ENCODE data around the gene SNX20. TPM values are rescaled to one million over a fixed set of nuclear protein-coding genes. Genes with fewer than 3 reads are reported as not detected.

The SNX20 gene
- total and polyA plus RNA-seq, 2 of the 13 experiments (the other 11 are each of a cell fraction or from before 2014, with no cell fraction given) = not detected

GRCh38 chr16:50709980-50710379, 28.9 kb upstream of the SNX20 start:
- 42% methylated on average over 5 of the region's 5 CpGs for WGBS (ENCODE audit: low lambda C conversion rate)
- ChIA-PET CTCF (ENCODE audit: low intra/inter-chr PET ratio, low total read pairs) (no interaction called here), POLR2A (no interaction called here)
- H3K4me1 ChIP-seq (ENCODE audit: insufficient read depth, low read length) = peaks cover 10% of the 10 kb centered on the region
- H3K79me2 ChIP-seq (ENCODE audit: insufficient read depth, low read length) = no peaks in the 10 kb centered on the region
- H3K27me3 ChIP-seq (ENCODE audit: control insufficient read depth in 1 of 2, insufficient read depth in 2 of 2, low read length in 2 of 2) = peaks cover 0 to 20% of the 10 kb centered on the region in 2 experiments; a peak in 2 of 5 replicates
- H3K36me3 ChIP-seq (replicated peaks in 1 of 2; ENCODE audit: control insufficient read depth in 1 of 2, insufficient read depth in 2 of 2, low read length in 2 of 2) = no peaks in the 10 kb centered on the region
- no peaks in the 10 kb centered on the region for H4K20me1 ChIP-seq (ENCODE audit: insufficient read depth, low read length)
- no peak for DNase-seq (ENCODE audit: low spot score)
- intact Hi-C loops (cut with micrococcal nuclease; ENCODE audit: unreplicated experiment) (no loop called here), in situ Hi-C loops (cut with HindIII; ENCODE audit: extremely low pct_ligation_motif_present, low pct_unique_long_range_greater_than_20kb) (no loop called here)
- H2AFZ ChIP-seq (ENCODE audit: low read length) = no peak overlapping the region
- BruUV-seq (replicated peaks) = no TSS peak
- H3K27ac ChIP-seq (ENCODE audit: extremely low read length, insufficient read depth, low read length) = no peak overlapping the region
- ATAC-seq = no peak
- no peak overlapping the region for H3K4me3 ChIP-seq (replicated peaks in 1 of 3; ENCODE audit: insufficient read depth in 1 of 3, low read depth in 2 of 3, low read length in 3 of 3)
- FAIRE-seq = no peak
- H3K9me3 ChIP-seq (ENCODE audit: low read length) = peaks cover 8% of the 10 kb centered on the region
- no peak overlapping the region for H3K4me2 ChIP-seq (ENCODE audit: low read depth, low read length)
- no peak overlapping the region for H3K9ac ChIP-seq (ENCODE audit: insufficient read depth, low read depth, low read length)
- TF ChIP-seq, protein P1, sequence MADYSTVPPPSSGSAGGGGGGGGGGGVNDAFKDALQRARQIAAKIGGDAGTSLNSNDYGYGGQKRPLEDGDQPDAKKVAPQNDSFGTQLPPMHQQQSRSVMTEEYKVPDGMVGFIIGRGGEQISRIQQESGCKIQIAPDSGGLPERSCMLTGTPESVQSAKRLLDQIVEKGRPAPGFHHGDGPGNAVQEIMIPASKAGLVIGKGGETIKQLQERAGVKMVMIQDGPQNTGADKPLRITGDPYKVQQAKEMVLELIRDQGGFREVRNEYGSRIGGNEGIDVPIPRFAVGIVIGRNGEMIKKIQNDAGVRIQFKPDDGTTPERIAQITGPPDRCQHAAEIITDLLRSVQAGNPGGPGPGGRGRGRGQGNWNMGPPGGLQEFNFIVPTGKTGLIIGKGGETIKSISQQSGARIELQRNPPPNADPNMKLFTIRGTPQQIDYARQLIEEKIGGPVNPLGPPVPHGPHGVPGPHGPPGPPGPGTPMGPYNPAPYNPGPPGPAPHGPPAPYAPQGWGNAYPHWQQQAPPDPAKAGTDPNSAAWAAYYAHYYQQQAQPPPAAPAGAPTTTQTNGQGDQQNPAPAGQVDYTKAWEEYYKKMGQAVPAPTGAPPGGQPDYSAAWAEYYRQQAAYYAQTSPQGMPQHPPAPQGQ (CRISPR knock-in tag; IDR thresholded peaks at IDR 0.05; ENCODE audit: borderline replicate concordance) = no peak
- no peak for TF ChIP-seq KAT8 (CRISPR knock-in tag; IDR thresholded peaks at IDR 0.05)
- no peak for TF ChIP-seq POLR2A (IDR thresholded peaks at IDR 0.05; ENCODE audit: insufficient read depth in 1 of 2, low read depth in 2 of 2, low read length in 2 of 2)
- no peak for TF ChIP-seq ZNF362 (CRISPR knock-in tag; IDR thresholded peaks at IDR 0.05; ENCODE audit: borderline replicate concordance)
- TF ChIP-seq CREM (IDR thresholded peaks at IDR 0.05) = no peak
- no peak for TF ChIP-seq CREM (CRISPR knock-in tag; IDR thresholded peaks at IDR 0.05)
- TF ChIP-seq TIGD3 (CRISPR knock-in tag; IDR thresholded peaks at IDR 0.05; ENCODE audit: borderline replicate concordance) = no peak
- no peak for TF ChIP-seq ZNF646 (CRISPR knock-in tag; IDR thresholded peaks at IDR 0.05)
- TF ChIP-seq CCDC6 (CRISPR knock-in tag; IDR thresholded peaks at IDR 0.05) = no peak
- no peak for TF ChIP-seq ATF7-NPFF (CRISPR knock-in tag; IDR thresholded peaks at IDR 0.05; ENCODE audit: low read depth)
- TF ChIP-seq ZNF260 (CRISPR knock-in tag; IDR thresholded peaks at IDR 0.05; ENCODE audit: borderline replicate concordance, low read depth) = no peak
- TF ChIP-seq RORA (CRISPR knock-in tag; IDR thresholded peaks at IDR 0.05) = no peak
- no peak for TF ChIP-seq HOXA5 (CRISPR knock-in tag; IDR thresholded peaks at IDR 0.05)
- TF ChIP-seq, protein P2, sequence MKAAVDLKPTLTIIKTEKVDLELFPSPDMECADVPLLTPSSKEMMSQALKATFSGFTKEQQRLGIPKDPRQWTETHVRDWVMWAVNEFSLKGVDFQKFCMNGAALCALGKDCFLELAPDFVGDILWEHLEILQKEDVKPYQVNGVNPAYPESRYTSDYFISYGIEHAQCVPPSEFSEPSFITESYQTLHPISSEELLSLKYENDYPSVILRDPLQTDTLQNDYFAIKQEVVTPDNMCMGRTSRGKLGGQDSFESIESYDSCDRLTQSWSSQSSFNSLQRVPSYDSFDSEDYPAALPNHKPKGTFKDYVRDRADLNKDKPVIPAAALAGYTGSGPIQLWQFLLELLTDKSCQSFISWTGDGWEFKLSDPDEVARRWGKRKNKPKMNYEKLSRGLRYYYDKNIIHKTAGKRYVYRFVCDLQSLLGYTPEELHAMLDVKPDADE (CRISPR knock-in tag; IDR thresholded peaks at IDR 0.05) = no peak

All from HepG2 (cell line).